GM18499 (cell line): ENCODE measurements around the gene SPINDOC.
"Not testable (repeated sequence)": the region's sequence is repeated elsewhere in the genome, so short reads cannot be mapped to it uniquely, and the experiment has no call there.

Experiments used
- ATAC-seq: cut with Tn5 transposase; IDR thresholded peaks from one replicate; pipeline ENCODE4 v1.9.1; 2021; ENCODE audit warnings: moderate number of reproducible peaks; ENCODE audit not compliant: insufficient read depth, unreplicated experiment

The SPINDOC gene

GRCh38 chr11:63785823-63786222, 27.4 kb upstream of the SPINDOC start:
- no peak for ATAC-seq

GRCh38 chr11:63791495-63792167, 21.6 kb upstream of the SPINDOC start:
- ATAC-seq, result no peak

- ATAC-seq, result no peak
These were observed 20.1 kb upstream of the SPINDOC start for GRCh38 chr11:63793161-63793560.

- no peak for ATAC-seq
These were observed 18.2 kb upstream of the SPINDOC start for GRCh38 chr11:63795066-63795465.

GRCh38 chr11:63800921-63801320, 12.3 kb upstream of the SPINDOC start:
- ATAC-seq, result no peak

- no peak for ATAC-seq
These were observed 10.4 kb upstream of the SPINDOC start for GRCh38 chr11:63802637-63803414.

- ATAC-seq, result no peak
These were observed 9.0 kb upstream of the SPINDOC start for GRCh38 chr11:63804259-63804658.

- ATAC-seq, result no peak
These were observed 7.3 kb upstream of the SPINDOC start for GRCh38 chr11:63805844-63806415.

GRCh38 chr11:63810383-63810782, 2.9 kb upstream of the SPINDOC start:
- not testable (repeated sequence) for ATAC-seq

GRCh38 chr11:63811522-63811921, 1.7 kb upstream of the SPINDOC start:
- no peak for ATAC-seq

GRCh38 chr11:63813563-63814382, 517 bp downstream of the SPINDOC start:
- no peak for ATAC-seq

GRCh38 chr11:63814383-63814736, 1.1 kb downstream of the SPINDOC start:
- ATAC-seq, result no peak

- ATAC-seq, result no peak
These were observed 2.9 kb downstream of the SPINDOC start for GRCh38 chr11:63816166-63816565.

- no peak for ATAC-seq
These were observed 3.5 kb downstream of the SPINDOC start for GRCh38 chr11:63816732-63817131.

- no peak for ATAC-seq
These were observed 4.7 kb downstream of the SPINDOC start for GRCh38 chr11:63817758-63818498.

- no peak for ATAC-seq
These were observed 5.4 kb downstream of the SPINDOC start for GRCh38 chr11:63818609-63819008.

- no peak for ATAC-seq
These were observed 8.2 kb downstream of the SPINDOC start for GRCh38 chr11:63821411-63821810.

GRCh38 chr11:63826471-63827190, 13.4 kb downstream of the SPINDOC start:
- ATAC-seq, result no peak

- no peak for ATAC-seq
These were observed 16.7 kb downstream of the SPINDOC start for GRCh38 chr11:63829823-63830489.
